ENCODE data around the gene TUBGCP3.

Gene TUBGCP3

DNA sequence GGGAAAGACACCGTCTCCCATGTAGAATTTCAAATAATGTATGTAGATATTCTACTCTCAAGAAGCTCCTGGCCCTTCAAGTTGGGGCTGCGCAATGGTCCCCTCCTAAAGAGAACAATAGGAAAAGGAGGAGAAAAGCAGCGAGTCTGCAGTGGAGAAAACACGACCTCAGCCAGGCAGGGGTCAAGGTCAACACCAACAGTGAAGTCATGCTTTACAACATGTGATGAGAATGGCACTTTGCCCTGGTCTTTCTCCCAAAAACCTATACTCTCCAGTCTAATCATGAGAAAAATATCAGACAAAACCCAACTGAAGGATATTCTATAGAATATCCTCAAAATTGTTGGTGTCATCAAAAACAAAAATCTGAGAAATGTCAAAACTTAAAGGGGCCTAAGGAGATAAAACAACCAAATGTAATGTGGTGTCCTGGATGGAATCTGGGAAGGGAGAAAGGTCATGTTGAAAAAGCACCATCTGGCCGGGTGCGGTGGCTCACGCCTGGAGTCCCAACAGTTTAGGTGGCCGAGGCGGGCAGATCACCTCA is 110.8 kb downstream of the TUBGCP3 start:
- DNase-seq (ENCODE audit: low read depth): no peak

DNA sequence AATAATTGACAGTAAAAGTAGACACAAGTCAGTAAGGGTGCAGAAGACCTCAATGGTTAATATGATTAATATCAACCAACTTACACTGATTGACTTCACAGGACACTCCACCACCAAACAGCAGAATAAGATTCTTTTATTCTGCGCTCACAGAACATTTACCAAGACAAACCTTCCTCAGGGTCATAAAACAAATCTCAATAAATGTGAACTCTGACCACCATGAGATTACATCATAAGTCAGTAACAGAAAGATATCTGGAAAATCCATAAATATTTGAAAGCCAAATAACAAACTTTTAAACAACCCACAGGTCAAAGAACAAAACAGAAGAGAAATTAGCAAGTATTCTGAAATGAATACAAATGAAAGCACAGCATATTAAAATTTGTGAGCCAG is 112.1 kb downstream of the TUBGCP3 start:
- no peak for DNase-seq (ENCODE audit: low read depth)

DNA sequence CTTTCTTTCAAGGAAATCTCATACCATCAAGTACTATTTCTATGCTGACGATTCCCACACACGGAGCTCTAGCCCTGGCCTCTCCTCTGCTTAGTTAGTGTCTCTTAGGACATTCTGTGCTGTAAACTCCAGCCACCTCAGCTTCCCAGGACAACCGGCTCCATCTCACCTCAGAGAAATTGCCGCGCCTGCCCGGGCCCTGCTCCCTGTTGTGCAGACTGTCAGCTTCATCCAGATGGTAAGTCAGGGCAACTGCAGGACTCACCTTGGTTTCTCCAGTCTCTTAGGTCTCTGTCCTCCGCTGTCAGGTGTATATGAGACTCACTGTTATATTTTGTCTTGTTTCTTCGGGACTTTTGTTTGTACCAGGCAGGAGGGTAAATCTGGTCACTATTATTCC is 113.1 kb downstream of the TUBGCP3 start:
- no peak for DNase-seq (ENCODE audit: low read depth)

DNA sequence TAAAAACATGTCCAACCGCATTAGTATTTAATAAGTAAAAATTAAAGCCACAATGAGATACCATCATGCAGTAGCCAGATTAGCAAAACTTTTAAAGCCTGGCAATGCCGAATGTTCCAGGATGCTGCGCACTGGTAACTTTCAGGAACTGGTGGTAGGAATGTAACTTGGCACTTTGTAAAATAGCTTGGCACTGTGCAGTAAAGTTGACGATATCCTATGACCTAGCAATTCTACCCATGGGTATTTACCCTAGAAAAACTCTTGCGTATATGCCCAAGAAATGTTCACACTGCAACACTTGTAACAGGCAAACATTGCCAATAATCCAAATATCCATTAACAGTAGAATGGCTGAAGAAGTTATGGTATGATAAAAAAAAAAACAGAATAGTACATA is 114.1 kb downstream of the TUBGCP3 start:
- no peak for DNase-seq (ENCODE audit: low read depth)

DNA sequence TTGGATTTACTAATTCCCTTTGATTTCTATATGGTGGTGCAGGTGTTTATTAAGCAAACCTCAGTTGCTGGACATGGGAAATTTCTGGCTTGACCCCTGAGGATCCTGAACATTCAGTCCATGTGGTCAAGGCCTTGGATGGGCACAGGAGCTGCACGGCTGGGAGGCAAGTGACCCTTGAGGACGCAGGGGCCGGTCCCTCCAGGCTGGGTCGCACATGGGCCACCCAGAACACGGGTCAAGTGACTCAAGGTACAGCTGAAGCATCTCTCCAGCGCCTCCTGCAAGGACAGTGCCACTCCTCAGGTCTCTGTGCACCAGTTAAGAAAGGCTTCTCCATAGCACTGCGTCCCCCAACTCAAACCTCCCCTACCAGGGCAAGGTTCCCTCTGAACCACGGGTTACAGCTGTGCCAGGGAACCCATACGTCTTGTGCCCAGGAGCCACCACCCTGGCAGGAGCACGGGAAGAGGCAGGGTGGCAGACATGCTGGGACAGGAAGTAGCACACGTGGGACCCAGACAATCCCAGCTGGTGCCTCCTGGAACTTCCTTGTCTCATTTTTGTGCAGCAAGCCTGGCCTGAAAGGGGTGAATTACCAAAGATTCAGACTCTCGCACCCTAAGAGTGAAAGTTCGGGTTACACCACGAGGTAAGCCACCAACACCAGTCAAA is 118.7 kb downstream of the TUBGCP3 start:
- DNase-seq (ENCODE audit: low read depth): no peak

DNA sequence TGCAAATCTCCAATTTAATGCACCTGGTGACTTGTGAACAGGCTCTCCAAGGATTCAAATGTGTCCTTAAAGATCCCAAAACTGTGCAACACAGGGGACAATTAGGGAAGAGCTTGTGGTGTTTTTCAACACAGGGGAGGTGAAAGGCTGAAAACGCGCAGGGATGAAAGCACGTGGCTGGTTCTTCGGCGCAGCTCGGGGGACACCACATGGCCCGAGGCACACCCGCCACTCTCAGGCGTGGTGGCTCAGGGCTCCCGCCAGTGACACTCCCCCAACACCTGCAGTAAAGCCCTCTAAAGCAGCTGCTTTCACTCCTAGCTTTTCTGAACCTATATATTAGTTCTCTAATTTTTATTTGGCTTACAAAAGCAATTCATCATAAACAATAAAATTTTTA is 119.9 kb downstream of the TUBGCP3 start:
- DNase-seq (ENCODE audit: low read depth): no peak

DNA sequence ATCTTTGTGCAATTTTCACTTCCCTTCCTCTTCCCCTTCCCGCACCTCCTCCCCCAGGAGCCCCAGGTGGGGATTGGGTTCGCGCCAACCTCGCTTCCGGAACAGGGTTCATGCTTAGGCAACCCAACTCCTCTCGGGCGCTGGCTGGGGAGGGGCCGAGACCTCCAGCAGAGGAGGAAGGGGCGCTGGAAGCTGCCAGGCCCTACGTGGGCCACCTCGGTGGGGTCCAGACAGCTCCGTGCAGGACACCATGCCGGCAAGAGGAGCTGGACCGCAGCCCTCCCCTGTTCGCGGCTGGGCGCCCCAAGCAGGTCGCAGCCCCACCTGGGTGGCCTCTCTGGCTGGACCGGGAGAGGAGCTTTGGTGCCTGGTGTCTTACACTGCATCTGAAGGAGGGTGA is 120.7 kb downstream of the TUBGCP3 start:
- DNase-seq (ENCODE audit: low read depth): no peak

DNA sequence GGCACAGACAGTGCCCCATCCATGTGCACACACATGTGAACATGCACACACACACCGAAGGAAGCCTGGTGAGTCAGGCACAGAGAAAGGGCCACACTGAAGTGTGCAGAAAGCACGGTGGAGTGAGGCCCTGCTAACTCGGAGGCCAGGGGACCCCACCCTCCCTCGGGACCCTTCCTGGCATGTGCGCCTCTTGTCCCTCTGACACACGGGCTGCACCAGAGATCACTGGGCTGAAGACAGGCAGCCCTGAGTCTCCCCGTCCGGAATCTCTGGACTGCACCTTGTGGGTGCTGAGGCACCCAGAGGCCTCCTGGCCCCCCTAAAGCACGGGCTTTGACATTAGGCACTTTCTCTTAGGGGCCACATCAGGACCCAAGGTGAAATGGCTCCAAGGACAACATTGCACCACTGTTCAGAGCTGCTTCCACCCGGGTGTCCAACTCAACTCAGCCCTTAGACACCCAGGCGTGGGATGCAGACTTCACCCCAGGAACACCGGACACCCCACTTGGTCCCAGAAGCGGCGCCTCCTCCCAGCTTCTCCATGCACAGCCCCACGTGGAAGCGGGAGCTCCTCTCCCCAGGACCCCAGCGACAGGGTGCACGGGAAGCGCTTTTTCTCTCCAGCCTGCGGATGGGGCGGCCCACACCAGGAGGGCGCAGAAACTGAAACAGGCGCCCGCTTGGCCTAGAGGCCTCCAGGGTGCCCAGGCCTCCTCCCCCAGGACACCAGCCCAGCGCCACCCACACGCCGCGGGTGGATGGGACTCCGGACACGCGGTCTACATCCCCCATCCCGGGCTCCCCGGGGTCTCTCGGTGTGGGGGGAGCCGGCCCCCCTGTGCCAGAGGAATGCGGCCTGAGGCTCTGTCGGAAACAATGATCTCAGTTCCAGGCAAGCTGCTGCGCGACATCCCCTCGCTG is 121.6 kb downstream of the TUBGCP3 start:
- DNase-seq (ENCODE audit: low read depth): no peak

DNA sequence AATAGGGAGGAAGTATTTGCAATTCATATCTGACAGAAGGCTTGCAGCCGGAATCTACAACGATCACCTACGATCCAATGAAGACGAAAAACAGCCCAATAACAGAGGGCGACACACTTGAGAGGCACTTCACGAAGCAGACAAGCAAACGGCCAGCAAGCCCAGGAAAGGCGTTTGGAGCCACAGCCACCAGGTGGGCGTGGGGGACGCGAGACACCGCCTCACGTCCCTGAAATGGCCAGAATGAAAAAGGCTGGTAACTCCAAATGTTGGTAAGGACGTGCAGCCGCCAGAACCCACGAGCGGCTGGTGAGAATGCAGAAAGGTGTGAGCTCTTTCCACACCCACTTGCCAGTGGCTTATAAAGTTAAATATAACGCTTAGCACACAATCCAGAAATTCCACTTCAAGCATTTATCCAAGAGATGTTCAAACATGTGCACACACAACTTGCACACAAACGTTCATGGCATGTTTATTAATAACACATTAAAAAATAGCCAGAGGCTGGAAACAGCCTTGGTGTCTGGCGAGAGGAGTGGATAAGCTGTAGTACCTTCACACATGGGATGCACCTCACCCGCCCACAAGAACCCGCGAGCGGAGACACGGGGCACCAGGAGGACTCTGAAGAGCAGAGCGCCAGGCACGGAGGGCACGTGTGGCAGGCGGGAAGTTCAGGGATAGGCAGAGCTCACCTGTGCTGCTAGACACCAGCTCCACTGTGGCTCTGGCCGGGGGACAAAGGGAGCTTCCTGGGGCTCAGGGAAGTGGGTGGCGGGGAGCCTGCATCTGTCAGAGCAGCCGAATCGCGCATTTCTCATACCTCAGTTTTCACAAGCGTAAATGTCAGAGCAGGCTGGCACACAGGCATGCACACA is 122.5 kb downstream of the TUBGCP3 start:
- no peak for DNase-seq (ENCODE audit: low read depth)

DNA sequence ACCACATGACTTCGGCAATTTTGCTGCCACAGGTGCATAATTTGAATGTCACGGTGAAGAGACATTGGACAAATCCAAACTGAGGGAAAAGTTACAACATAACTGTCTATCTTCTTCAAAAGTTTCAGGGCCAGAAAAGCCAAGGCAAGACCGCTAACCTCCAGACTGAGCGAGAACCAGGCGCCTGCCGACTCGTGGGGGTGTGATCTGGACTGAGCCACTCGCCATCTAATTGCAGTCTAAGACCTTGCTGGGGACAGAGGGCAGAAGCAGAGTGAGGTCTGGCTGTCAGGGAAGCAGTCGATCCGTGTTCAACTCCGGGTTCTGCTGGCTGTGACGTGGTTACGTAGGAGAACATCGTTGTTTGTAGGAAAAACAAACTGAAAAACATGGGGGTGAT is 123.2 kb downstream of the TUBGCP3 start:
- DNase-seq (ENCODE audit: low read depth): no peak

DNA sequence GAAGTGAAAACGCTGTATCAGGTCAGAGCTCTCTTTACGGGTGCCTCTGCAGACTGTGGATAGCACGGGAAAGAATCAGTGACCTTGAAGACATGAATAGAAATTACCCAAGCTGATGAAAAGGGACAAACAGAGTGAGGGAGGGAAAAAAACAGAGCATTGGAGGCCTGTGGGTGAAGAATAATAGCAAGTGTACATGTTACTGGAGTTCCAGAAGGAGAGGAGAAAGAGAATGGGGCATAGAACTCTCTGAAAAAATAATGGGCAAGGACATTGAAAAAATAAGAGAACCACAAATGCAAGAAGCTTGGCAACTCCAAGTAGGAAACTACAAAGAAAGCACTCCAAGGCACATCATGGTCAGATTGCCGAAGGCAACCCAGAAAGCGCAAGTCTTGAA is 125.5 kb downstream of the TUBGCP3 start:
- no peak for DNase-seq (ENCODE audit: low read depth)

DNA sequence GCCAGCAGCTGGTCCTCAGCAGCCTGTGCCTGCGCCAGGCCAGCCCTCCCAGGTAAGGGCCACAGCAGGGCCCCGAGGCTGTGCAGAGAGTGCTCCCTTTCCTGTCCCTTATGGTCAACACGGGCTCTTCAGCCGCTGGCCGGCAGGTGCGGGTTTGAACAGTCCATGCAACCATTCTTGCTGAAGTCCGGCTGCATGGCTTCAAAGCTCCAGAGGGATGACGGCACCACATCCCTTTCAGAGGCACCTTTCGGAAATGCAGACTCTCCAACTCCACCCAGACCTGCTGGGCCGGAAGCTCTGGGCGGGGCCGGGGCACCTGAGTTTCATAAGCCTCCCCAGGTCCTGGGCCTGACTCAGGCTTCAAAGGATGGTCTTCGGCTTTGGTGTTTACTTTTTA is 130.5 kb downstream of the TUBGCP3 start:
- DNase-seq (ENCODE audit: low read depth): no peak

DNA sequence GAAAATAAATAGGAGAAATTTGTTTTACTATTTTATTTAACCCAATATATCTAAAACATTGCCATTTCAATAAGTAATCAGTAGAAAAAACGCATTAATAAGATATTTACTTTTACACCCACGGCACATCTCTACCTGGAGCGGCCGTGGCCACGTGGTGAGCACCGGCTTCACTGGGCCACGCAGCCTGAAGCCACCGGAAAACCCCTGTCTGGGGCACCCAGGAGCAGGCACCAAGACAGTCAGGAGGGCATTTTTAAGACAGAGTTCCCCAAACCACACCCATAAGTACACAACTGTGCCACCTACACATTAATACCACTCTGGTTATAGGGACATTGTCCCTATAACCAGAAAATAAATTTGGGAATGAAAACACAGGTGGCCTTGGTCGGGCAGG is 130.9 kb downstream of the TUBGCP3 start:
- no peak for DNase-seq (ENCODE audit: low read depth)

DNA sequence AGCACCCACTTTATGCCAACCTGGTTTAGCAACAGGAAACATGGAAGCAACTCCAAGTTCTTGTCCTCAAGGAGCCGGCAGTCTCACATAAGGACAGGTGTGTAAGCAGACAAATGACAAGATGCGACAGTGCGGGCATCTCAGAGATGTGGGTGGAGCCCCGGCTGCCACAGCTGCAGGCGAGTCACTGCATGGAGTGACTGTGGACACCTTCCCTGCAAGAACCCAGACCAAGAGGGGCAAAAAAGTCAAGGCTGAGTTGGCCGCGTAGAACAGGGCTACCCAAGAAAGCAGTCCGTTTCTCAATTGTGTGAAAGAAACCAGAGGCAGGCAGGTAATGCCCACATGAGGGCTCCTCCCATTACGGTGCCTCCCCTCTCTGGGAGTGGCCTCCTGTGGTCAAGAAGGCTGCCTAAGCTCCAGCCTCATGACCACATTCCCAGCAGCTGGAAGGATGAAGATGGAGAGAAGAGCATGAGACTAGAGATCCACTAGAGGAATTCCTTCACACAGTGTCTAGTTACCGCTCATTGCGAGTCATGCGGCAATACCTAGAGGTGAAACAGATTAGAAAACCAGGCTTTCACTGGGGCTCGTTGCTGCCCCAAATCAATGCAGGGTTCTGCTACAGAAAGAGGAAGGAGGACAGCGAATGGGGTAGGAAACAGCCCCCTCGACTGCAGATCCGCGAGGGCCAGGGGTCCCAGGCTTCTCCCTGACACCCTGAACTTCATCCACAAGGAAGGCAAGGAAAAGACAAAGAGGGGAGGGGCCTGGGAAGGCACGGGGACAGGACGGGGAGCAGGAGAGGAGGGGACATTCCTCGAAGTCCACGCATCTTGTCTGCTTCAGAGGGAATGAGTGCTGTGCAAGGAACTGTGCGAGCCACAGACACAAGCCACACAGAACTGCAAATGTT is 131.6 kb downstream of the TUBGCP3 start:
- DNase-seq (ENCODE audit: low read depth): no peak

DNA sequence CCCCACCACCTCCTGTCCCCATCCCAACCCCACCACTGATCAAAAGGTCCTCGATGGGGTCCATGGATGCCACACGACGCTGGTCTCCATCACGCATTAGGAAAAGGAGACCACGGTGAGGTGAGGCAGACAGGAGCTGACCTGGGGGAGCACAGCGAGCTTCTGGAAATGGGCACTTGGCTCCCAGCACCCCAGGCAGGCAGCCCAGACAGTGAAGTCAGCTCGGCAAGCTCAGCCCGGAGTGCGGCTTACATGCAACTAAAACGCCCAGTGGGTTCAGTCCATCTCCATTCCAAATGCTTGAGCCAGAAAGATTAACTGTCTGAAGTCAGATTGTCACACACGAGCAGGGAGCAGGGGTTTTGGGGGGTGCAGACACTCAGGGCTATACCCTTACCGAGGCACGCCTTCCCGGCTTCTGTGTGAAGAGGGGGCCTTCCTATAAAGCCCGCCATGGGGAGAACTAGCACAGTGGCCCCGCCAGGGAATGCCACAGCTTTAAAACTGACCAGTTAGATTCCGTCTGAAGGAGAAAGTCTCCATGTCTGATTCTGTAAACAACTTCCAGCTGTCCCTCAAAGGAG is 132.4 kb downstream of the TUBGCP3 start:
- no peak for DNase-seq (ENCODE audit: low read depth)

DNA sequence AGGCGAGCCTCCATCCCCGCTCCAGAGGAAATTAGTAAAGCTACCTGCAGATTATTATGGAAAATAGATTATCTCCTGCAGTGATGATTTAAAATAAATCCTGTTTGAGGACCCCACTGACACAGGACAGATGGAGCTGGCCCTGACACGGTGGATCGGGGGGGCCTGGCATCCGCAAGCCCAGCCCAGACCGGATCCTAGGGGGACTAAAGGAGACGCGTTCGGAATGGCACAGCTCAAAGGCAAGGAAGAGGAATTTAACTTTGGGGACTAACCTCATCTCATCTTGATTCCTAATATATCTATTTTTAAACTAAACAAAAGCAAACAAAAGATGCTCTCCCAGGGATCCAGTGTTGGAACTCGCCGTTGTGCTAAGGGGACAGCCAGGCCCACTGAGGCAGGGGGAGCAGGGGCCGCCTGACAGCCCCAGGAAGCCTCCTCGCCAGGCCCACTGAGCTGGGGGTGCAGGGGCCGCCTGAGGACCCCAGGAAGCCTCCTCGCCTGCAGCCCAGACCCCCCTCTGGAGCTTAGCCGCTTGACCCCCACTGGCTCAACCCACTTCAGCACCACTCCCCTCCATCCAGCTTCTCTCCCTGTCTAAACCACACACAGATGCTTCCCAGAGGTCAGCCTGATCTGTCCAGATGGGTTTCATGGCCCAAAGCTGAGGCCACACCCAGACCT is 133.2 kb downstream of the TUBGCP3 start:
- no peak for DNase-seq (ENCODE audit: low read depth)

DNA sequence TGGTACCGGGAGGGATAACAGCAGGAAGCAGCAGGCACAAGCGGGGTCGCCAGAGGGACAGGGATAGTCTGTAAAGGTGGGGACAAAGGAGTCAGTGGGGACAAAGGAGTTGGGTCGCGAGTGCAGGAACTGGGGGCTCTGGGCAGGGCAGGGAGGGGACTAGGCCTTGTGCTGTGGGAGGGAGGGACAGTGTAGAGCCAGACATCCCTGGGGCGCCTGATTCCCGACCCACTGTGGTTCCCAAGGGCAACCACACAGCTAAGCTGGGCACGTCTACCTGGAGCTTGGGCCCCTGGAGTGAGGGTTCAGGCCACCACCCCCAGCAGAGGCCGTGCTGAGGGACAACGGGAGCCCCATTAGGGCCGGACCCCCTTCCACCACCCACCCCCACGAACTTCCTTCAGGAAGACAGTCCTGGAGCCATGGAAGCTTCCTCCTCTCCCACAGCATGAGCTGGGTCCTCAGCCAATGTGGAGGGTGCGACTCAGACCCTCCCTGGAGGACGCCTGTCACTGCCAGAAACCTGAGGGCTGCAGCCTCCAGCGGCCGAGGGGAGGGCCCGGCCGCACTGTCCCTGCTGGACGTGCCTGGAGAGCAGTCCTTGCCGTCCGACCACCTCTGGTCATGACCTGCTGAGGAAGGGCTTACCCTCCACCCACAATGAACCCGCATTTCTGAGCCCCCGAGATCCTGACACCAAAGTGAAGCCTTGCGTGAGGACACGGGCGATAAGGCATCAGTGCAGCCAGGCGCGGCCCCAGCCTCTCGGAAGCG is 133.9 kb downstream of the TUBGCP3 start:
- DNase-seq (ENCODE audit: low read depth): no peak

DNA sequence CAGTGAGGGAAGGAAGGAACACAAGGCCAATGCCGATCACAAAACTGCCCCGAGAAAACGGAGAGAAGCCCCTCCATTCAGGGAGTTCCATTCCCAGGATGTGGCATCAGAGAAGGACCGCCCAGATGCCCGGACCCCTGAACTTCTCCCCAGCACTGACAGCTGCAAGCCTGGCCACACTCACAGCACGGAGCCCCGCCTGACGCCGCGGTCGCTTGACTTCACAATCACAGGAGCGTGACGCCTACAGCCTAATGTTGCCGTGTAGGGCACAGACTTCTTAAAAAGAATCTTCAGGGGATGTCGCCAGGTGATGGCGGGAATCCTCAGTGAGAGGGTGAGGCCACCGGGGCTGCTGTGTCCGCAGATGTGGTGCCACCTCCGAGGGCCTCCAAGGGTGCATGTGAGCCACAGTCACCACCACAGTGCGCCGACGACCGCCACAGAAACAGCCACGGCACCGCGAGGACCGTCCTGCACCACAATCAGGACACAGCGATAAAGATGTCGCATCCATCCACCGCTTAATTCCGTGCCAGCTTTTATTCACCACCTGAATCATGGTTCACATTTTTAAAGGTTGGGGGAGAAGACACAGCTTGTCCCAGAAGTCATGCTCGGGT is 134.6 kb downstream of the TUBGCP3 start:
- DNase-seq (ENCODE audit: low read depth): no peak
